NCI-H2227 treated with DMSO at 0.1 percent for 48 hours (cell line): ENCODE measurements around the gene CHRND.
"Not testable (repeated sequence)": the region's sequence is repeated elsewhere in the genome, so short reads cannot be mapped to it uniquely, and the experiment has no call there.

ENCODE experiments used
- DNase-seq: peaks from one replicate; lab custom pipeline; 2025; lab: John Stamatoyannopoulos, UW

CHRND gene

GRCh38 chr2:232528746-232529460 lies 2.9 kb downstream of the CHRND start:
- DNase-seq, result no peak

- DNase-seq, result no peak
These were observed 4.0 kb downstream of the CHRND start for GRCh38 chr2:232529806-232530547.

GRCh38 chr2:232530626-232531260 lies 4.8 kb downstream of the CHRND start:
- DNase-seq, result no peak

- DNase-seq, result no peak
These were observed 6.5 kb downstream of the CHRND start for GRCh38 chr2:232532419-232532818.

- DNase-seq, result not testable (repeated sequence)
These were observed 6.9 kb downstream of the CHRND start for GRCh38 chr2:232532821-232533220.

GRCh38 chr2:232533944-232534710 lies 8.2 kb downstream of the CHRND start:
- no peak for DNase-seq

- no peak for DNase-seq
These were observed 9.1 kb downstream of the CHRND start for GRCh38 chr2:232534940-232535651.

- DNase-seq, result no peak
These were observed 10.0 kb downstream of the CHRND start for GRCh38 chr2:232535761-232536530.

GRCh38 chr2:232537079-232537478 lies 11.1 kb downstream of the CHRND start:
- no peak for DNase-seq

- no peak for DNase-seq
These were observed 11.5 kb downstream of the CHRND start for GRCh38 chr2:232537499-232537898.

GRCh38 chr2:232538671-232539070 lies 12.7 kb downstream of the CHRND start:
- DNase-seq, result no peak

- no peak for DNase-seq
These were observed 13.6 kb downstream of the CHRND start, which contains the start of gene CHRNG for GRCh38 chr2:232539298-232540231. TSS of gene CHRNG (plus strand) at chr2:232539692. CDS start at chr2:232539748, 56 bp downstream.

GRCh38 chr2:232540441-232541041 lies 14.6 kb downstream of the CHRND start:
- DNase-seq, result no peak

GRCh38 chr2:232541195-232541960 lies 15.4 kb downstream of the CHRND start:
- DNase-seq, result no peak

- DNase-seq, result no peak
These were observed 16.2 kb downstream of the CHRND start for GRCh38 chr2:232541961-232542714.

GRCh38 chr2:232542715-232543467 lies 16.9 kb downstream of the CHRND start:
- DNase-seq, result no peak

GRCh38 chr2:232543491-232543890 lies 17.5 kb downstream of the CHRND start:
- no peak for DNase-seq
